Body of pancreas (tissue), 4 donors: ENCODE measurements around the gene TMEM151B.

Source experiments
- CTCF ChIP-seq, 7 experiments: fragments of 450-650 bp in 4 of 7; fragments of 200-600 bp in 3 of 7; sonication (generic) in 3 of 7; IDR thresholded peaks; one replicate each; pipeline ENCODE4 v1.5.1; 2016 to 2019; ENCODE audit warnings: antibody characterized with exemption in 7 of 7
- POLR2A ChIP-seq, 3 donors: fragments of 450-650 bp; IDR thresholded peaks; one replicate each; pipeline ENCODE4 v1.6.1; 2016; ENCODE audit warnings: antibody characterized with exemption in 3 of 3, mild to moderate bottlenecking in 2 of 3

GRCh38 chr6:44268095-44268628 is 2.1 kb upstream of the TMEM151B start:
- TF ChIP-seq CTCF (IDR thresholded peaks at IDR 0.05) = peak; percentile 85 to 95 (median 89)
- TF ChIP-seq POLR2A (IDR thresholded peaks at IDR 0.05) = no peak
